Measurements from ENCODE around the gene COLEC12. TPM values are rescaled to one million over a fixed set of nuclear protein-coding genes. Genes with fewer than 3 reads are reported as not detected.

The COLEC12 gene
- total RNA-seq, 4 donors from 2014 or later: 2.1 to 6.2 (median 5.2) TPM

- no peaks in the 10 kb centered on the region for H3K36me3 ChIP-seq
- H3K27ac ChIP-seq: peak overlapping the region; percentile 42
- H3K27me3 ChIP-seq: no peaks in the 10 kb centered on the region
- H3K4me1 ChIP-seq: peaks cover 11% of the 10 kb centered on the region
- H3K4me3 ChIP-seq: no peak overlapping the region
- H3K9me3 ChIP-seq: peaks cover 9% of the 10 kb centered on the region
- DNase-seq (ENCODE audit: low spot score in 2 of 2): peak in 1 of 2 donors; percentile 70
- no peak for TF ChIP-seq POLR2AphosphoS5 (IDR thresholded peaks at IDR 0.05)
- no peak for TF ChIP-seq POLR2A (IDR thresholded peaks at IDR 0.05)
- TF ChIP-seq CTCF (IDR thresholded peaks at IDR 0.05): no peak
- no peak for TF ChIP-seq EP300 (IDR thresholded peaks at IDR 0.05)
- 25% methylated on average over 7 of the region's 8 CpGs for WGBS
Observed at GRCh38 chr18:449374-449773, 51.1 kb downstream of the COLEC12 start.

- Histone ChIP-seq H3K9me3 (peaks cover 9% of the 10 kb centered on the region), H3K27ac (peak overlapping the region; percentile 6)
Observed at GRCh38 chr18:448116-448790, 52.2 kb downstream of the COLEC12 start.

GRCh38 chr18:446941-447560, 53.5 kb downstream of the COLEC12 start:
- peaks cover 11% of the 10 kb centered on the region for H3K4me1 ChIP-seq
- H3K27ac ChIP-seq: no peak overlapping the region
- 62% methylated on average over 3 of the region's 5 CpGs for WGBS
- H3K4me3 ChIP-seq: no peak overlapping the region
- H3K36me3 ChIP-seq: no peaks in the 10 kb centered on the region
- DNase-seq (ENCODE audit: low spot score in 2 of 2): no peak
- H3K27me3 ChIP-seq: no peaks in the 10 kb centered on the region
- H3K9me3 ChIP-seq: peaks cover 9% of the 10 kb centered on the region
- TF ChIP-seq EP300 (IDR thresholded peaks at IDR 0.05) (no peak), CTCF (IDR thresholded peaks at IDR 0.05) (no peak), POLR2A (IDR thresholded peaks at IDR 0.05) (no peak), POLR2AphosphoS5 (IDR thresholded peaks at IDR 0.05) (no peak)

More at GRCh38 chr18:448116-448790, 52.2 kb downstream of the COLEC12 start:
- WGBS: 50% methylated on average over 5 of the region's 5 CpGs
- Histone ChIP-seq H3K4me3 (no peak overlapping the region), H3K36me3 (no peaks in the 10 kb centered on the region), H3K4me1 (peaks cover 11% of the 10 kb centered on the region), H3K27me3 (no peaks in the 10 kb centered on the region)
- DNase-seq (ENCODE audit: low spot score in 2 of 2): no peak
- TF ChIP-seq POLR2A (IDR thresholded peaks at IDR 0.05): no peak
- no peak for TF ChIP-seq EP300 (IDR thresholded peaks at IDR 0.05)
- no peak for TF ChIP-seq CTCF (IDR thresholded peaks at IDR 0.05)
- TF ChIP-seq POLR2AphosphoS5 (IDR thresholded peaks at IDR 0.05): no peak

- no peak for DNase-seq (ENCODE audit: low spot score in 2 of 2)
- no peak for TF ChIP-seq POLR2A (IDR thresholded peaks at IDR 0.05)
- no peak for TF ChIP-seq EP300 (IDR thresholded peaks at IDR 0.05)
- no peak for TF ChIP-seq POLR2AphosphoS5 (IDR thresholded peaks at IDR 0.05)
- TF ChIP-seq CTCF (IDR thresholded peaks at IDR 0.05): no peak
- Histone ChIP-seq H3K36me3 (no peaks in the 10 kb centered on the region), H3K27me3 (no peaks in the 10 kb centered on the region), H3K4me3 (no peak overlapping the region), H3K4me1 (peaks cover 11% of the 10 kb centered on the region), H3K27ac (no peak overlapping the region), H3K9me3 (no peaks in the 10 kb centered on the region)
- 74% methylated on average over 3 of the region's 3 CpGs for WGBS
Observed at GRCh38 chr18:445055-445454, 55.4 kb downstream of the COLEC12 start.

- no peak overlapping the region for H3K27ac ChIP-seq
- TF ChIP-seq EP300 (IDR thresholded peaks at IDR 0.05) (no peak), POLR2AphosphoS5 (IDR thresholded peaks at IDR 0.05) (no peak), POLR2A (IDR thresholded peaks at IDR 0.05) (no peak), CTCF (IDR thresholded peaks at IDR 0.05) (no peak)
- no peak for DNase-seq (ENCODE audit: low spot score in 2 of 2)
- H3K36me3 ChIP-seq: no peaks in the 10 kb centered on the region
- no peaks in the 10 kb centered on the region for H3K27me3 ChIP-seq
- H3K9me3 ChIP-seq: no peaks in the 10 kb centered on the region
- WGBS: 76% methylated on average over 2 of the region's 2 CpGs
- peaks cover 5% of the 10 kb centered on the region for H3K4me1 ChIP-seq
- no peak overlapping the region for H3K4me3 ChIP-seq
Observed at GRCh38 chr18:438571-438970, 61.9 kb downstream of the COLEC12 start.
